HG03460 (cell line): ENCODE measurements around the gene MYF6.

ENCODE experiments used
- ATAC-seq: cut with Tn5 transposase; IDR thresholded peaks from one replicate; pipeline ENCODE4 v1.9.1; 2021; ENCODE audit not compliant: unreplicated experiment

The MYF6 gene

DNA sequence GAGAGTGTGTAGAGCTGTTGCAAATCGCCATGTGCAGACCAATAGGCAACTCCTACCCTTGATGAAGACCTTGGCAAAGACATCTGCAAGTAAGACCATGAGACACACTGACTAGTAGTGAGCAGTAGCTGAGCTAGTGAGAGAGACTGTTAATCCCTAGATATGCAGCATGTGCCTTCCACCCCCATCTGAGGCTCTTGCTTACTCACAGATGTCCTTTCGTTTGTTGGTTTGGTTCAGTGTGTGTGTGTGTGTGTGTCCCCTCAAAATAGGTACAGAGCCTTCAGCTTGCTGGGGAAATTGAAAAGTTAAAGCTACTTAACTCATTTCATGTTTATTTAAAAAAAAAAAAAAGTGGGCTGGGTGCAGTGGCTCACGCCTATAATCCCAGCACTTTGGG is 46.8 kb downstream of the MYF6 start:
- ATAC-seq = no peak

DNA sequence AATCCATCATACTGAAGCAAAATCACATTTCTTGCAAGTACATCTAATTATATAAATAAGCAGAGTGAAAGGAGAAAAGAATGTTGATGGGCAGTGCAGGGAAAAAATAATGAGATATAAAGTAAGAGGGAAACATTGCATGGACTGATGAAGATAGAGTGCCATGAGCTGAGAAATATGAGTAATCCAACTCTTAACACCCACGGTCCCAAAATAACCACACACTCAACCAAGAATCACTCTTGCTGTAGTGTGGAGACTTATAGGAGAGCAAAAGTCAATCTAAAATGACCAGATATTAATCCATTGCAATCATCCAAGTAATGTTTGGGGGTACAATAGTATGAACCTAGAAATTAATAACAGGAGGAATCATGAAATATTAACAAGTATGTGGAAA is 49.4 kb downstream of the MYF6 start:
- no peak for ATAC-seq
